Fibroblast of skin of abdomen (primary cell): ENCODE data around the gene BRIP1.
"Not testable (repeated sequence)": the region's sequence is repeated elsewhere in the genome, so short reads cannot be mapped to it uniquely, and the experiment has no call there.

Experiments
- DNase-seq: peaks from one replicate; pipeline ENCODE4 v3.0.0-alpha.2; 2013

The BRIP1 gene

GRCh38 chr17:61863801-61864126, 436 bp upstream of the BRIP1 start:
- no peak for DNase-seq

GRCh38 chr17:61862105-61862574, 1.2 kb downstream of the BRIP1 start:
- peak; percentile 42 for DNase-seq

- not testable (repeated sequence) for DNase-seq
Observed at GRCh38 chr17:61860397-61860796, 2.9 kb downstream of the BRIP1 start.

- DNase-seq = no peak
Observed at GRCh38 chr17:61856035-61856434, 7.3 kb downstream of the BRIP1 start.

GRCh38 chr17:61852857-61853256, 10.5 kb downstream of the BRIP1 start:
- no peak for DNase-seq

GRCh38 chr17:61849674-61850073, 13.7 kb downstream of the BRIP1 start:
- DNase-seq = peak; percentile 27

GRCh38 chr17:61848896-61849295, 14.4 kb downstream of the BRIP1 start:
- no peak for DNase-seq

GRCh38 chr17:61848247-61848646, 15.1 kb downstream of the BRIP1 start:
- no peak for DNase-seq

GRCh38 chr17:61847659-61848058, 15.7 kb downstream of the BRIP1 start:
- no peak for DNase-seq

GRCh38 chr17:61846761-61847375, 16.5 kb downstream of the BRIP1 start:
- DNase-seq = no peak

- DNase-seq = no peak
Observed at GRCh38 chr17:61846088-61846487, 17.2 kb downstream of the BRIP1 start.

- DNase-seq = no peak
Observed at GRCh38 chr17:61843435-61843834, 19.9 kb downstream of the BRIP1 start.

- no peak for DNase-seq
Observed at GRCh38 chr17:61842899-61843298, 20.4 kb downstream of the BRIP1 start.

- no peak for DNase-seq
Observed at GRCh38 chr17:61839300-61839786, 24.0 kb downstream of the BRIP1 start.

GRCh38 chr17:61837175-61838051, 25.9 kb downstream of the BRIP1 start:
- peak; percentile 58 for DNase-seq

- no peak for DNase-seq
Observed at GRCh38 chr17:61836266-61837174, 26.8 kb downstream of the BRIP1 start.

- no peak for DNase-seq
Observed at GRCh38 chr17:61835606-61836005, 27.7 kb downstream of the BRIP1 start.

- DNase-seq = no peak
Observed at GRCh38 chr17:61834610-61835009, 28.7 kb downstream of the BRIP1 start.

GRCh38 chr17:61833536-61834193, 29.7 kb downstream of the BRIP1 start:
- peak; percentile 69 for DNase-seq

GRCh38 chr17:61832463-61832862, 30.9 kb downstream of the BRIP1 start:
- DNase-seq = no peak

GRCh38 chr17:61831099-61831498, 32.2 kb downstream of the BRIP1 start:
- no peak for DNase-seq

GRCh38 chr17:61828694-61829093, 34.6 kb downstream of the BRIP1 start:
- DNase-seq = no peak
